DMS79 (cell line): ENCODE measurements around the gene IFNL4.
A peak's percentile ranks its signal among the peaks of the same experiment; 100 is the strongest.
"Not testable (repeated sequence)": the region's sequence is repeated elsewhere in the genome, so short reads cannot be mapped to it uniquely, and the experiment has no call there.

ENCODE experiments used
- DNase-seq: peaks from one replicate; lab custom pipeline; 2025; lab: John Stamatoyannopoulos, UW

IFNL4 gene

GRCh38 chr19:39257227-39257626, 8.6 kb upstream of the IFNL4 start:
- DNase-seq: no peak

GRCh38 chr19:39254531-39255345, 6.1 kb upstream of the IFNL4 start:
- DNase-seq: no peak

DNA sequence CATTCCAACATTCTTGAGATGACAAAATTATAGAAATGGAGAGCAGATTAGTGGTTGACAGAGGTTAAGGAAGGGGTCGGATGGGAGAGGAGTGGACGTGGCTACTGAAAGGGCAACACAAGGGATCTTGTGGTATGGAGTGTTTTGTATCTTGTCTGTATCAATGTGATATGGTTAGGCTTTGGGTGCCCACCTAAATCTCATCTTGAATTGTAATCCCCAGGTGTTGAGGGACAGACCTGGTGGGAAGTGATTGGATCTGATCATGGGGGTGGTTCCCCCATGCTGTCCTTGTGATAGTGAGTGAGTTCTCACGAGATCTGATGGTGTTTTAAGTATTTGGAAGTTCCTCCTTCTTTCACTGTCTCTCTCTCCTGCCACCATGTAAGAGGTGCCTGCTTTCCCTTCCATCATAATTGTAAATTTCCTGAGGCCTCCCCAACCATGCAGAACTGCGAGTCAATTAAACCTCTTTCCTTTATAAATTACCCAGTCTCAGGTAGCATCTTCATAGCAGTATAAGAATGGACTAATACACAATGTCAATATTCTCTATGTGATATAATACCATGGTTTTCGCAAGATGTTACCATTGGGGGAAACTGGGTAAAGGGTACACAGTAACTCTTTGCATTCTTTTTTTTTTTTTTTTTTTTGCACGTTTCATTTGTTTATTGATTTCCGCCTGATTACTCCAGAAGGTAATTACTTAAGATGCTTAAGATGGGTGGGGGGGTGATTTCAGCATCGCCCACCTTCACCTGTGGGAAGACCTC, 4.9 kb upstream of the IFNL4 start:
- DNase-seq: no peak

- DNase-seq: no peak
Measured at GRCh38 chr19:39252458-39252857, 3.8 kb upstream of the IFNL4 start.

- no peak for DNase-seq
Measured at GRCh38 chr19:39251846-39252245, 3.2 kb upstream of the IFNL4 start.

DNA sequence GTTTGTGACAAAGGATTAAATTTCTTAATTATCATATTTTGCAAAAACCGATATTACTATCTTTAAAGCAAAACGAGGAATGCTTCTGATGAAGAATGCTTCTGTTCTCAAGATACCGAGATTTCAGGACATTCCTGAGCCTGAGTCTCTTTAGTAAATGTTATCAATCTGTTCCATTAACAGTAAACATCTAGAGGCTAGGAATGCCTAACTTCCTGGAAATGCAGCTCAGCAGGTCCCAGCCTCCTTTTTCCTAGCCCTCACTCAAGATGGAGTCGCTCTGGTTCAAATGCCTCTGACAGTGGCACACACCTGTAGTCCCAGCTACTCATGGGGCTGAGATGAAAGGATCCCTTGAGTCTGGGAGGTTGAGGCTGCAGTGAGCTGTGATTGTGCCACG, 2.4 kb upstream of the IFNL4 start:
- no peak for DNase-seq

DNA sequence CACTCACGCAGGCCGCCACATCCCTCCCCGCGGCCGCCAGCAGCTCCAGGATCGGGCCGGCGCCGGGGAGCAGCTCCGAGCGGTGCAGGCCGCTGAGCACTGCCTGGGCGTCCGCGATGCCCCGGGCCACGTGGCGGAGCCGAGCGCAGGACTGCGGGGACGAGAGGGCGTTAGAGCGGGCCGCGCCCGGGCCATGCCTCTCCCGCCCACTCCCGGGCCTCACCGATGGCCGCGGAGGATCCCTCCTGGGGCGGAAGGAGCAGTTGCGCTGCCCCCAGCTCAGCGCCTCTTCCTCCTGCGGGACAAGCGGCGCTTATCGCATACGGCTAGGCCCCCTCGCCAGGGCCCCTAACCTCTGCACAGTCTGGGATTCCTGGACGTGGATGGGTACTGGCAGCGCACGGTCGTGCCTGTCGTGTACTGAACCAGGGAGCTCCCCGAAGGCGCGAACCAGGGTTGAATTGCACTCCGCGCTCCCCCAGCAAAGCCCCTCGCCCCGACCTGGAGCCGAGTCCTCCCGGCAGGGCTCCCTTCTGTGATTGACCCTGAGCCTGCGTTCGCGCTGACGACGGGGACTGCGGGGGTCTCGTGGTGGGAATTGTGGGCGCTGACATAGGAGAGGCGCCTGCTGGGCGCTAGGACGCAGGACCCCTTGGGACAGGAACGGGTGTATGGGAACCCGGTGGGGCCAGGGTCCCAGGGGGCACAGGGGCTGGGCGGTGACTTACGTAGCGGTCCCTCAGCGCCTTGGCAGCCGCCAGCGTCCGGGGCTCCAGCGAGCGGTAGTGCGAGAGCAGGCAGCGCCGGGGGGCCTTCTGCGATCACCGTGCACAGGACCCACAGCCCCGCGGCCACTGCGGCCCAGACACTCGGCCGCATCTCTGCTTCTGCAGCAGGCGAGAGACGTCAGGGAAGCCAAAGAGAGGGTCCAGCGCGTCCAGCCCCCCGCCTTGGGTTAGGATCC, 673 bp downstream of the IFNL4 start:
- DNase-seq: no peak

GRCh38 chr19:39246951-39247669, 1.5 kb downstream of the IFNL4 start:
- no peak for DNase-seq

DNA sequence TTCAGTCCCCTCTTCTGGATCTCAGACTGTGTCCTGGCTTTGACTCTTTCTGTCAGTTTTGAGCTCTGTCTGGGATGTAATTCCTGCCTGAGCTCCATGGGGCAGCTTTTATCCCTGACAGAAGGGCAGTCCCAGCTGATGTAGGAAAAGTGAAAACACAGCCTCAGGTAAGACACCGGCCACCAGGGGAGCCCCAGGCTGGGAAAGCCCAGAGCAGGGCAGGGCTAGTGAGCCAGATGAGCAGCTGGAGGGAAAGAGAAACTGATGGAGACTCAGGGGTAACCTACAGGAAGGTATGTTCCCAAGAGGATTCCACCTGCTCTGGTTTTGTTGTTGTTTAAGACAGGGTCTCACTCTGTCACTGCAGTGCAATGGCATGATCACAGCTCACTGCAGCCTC, 3.5 kb downstream of the IFNL4 start:
- not testable (repeated sequence) for DNase-seq

- not testable (repeated sequence) for DNase-seq
Measured at GRCh38 chr19:39244410-39245100, 4.1 kb downstream of the IFNL4 start, which contains the start of gene IFNL3. IFNL3 (minus strand) TSS chr19:39245006; CDS start chr19:39244967, 39 bp downstream.

DNA sequence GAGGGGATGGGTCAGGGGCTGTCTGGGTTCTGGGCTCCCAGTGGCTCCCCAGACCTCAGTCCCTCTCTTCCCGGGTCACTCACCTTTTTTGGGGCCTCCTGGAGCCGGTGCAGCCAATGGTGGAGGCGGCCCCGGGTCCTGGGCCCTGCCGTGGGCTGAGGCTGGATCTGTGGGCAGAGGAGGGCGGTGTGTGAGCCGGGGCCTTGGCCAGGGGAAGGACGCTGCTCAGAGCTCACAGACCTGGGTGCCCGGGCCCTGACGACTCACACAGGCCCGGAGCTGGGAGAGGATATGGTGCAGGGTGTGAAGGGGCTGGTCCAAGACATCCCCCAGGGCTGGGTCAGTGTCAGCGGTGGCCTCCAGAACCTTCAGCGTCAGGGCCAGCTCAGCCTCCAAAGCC, 4.9 kb downstream of the IFNL4 start:
- not testable (repeated sequence) for DNase-seq

DNA sequence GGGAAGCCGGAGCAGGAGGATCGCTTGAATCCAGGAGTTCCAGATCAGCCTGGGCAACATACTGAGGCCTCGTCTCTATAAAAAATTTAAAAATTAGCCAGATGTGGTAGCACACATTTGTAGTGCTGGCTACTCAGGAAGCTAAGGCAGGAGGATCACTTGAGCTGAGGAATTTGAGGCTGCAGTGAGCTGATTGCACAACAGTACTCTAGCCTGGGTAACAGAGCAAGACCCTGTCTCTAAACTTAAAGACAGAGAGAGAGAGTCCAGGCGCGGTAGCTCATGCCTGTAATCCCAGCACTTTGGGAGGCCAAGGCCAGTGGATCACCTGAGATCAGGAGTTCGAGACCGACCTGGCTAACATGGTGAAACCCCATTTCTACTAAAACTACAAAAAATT, 8.2 kb downstream of the IFNL4 start:
- no peak for DNase-seq

DNA sequence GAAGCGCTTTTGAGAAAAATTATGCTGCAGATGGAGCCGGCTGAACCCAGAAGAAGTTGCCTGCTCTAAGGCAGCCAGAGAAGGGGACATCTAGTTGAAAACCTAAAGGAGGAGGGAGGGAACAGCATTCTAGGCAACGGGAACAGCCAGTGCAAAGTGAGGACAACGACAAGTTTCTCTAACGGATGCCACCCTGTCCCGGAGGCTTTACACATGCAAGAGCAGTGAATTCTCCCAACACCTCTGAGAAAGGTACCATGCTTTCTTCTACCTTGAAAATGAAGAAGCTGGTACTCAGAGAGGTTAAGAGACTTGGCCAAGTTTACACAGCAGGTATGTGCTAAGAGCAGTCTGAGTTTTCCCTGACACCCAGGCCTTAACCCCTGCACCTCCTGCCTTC, 9.7 kb downstream of the IFNL4 start:
- no peak for DNase-seq

GRCh38 chr19:39238209-39238608, 10.4 kb downstream of the IFNL4 start:
- DNase-seq: no peak

DNA sequence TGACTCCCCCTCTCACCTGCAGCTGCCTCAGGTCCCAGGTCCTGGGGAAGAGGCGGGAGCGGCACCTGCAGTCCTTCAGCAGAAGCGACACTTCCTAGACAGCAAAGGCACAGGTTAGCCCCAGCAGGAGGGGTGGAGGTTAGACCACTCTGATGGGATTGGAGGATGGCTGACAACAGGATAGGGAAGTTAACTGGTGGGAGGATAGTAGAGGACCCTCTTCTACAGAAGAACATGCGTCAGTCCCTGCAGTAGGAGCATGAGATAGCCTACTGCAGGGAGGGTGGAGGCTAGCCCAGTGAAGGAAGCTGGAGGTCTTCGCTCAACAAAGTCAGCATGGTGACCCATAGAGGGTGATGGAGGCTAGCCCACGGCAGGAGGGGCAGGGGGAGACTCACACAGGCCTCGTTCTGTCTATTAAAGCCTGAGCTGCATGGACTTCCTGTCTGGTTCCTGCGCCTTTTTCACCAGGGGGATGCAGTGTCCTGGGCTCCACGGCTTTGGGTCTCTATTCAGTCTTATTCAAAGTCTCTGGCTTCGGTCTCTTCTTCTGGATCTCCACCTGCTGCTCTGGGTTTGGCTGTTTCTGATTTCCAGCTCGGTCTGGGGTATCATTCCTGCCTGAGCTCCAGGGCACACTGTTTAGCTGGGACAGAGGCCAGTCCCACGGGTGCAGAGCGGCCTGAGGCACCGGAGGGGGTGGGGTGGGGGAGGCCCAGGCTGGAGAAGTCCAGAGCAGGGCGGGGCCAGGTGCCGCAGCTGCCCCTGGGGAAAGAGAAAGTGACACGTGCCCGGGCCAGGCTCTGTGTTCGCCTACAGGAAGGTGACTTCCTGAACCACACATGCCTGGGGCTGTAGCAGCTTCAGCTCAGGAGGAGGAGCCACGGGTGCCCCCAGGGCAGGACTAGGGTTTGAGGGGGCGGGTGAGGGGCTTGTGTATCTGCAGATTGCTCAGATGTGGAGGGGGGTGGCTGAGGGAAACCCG, 11.2 kb downstream of the IFNL4 start:
- DNase-seq: peak; percentile 14

DNA sequence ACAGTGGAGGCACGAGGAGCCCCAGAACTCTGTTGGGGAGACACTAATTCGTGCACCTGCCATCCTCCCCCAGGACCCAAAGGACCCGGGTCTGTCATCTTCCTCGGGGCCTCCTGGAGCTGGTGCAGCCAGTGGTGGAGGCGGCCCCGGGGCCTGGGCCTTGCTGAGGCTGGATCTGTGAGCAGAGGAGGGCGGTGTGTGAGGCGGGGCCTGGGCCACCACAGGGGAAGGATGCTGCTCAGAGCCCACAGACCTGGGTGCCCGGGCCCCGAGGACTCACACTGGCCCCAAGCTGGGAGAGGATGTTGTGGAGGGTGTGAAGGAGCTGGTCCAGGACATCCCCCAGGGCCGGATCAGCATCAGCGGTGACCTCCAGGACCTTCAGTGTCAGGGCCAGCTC, 12.1 kb downstream of the IFNL4 start:
- no peak for DNase-seq

DNA sequence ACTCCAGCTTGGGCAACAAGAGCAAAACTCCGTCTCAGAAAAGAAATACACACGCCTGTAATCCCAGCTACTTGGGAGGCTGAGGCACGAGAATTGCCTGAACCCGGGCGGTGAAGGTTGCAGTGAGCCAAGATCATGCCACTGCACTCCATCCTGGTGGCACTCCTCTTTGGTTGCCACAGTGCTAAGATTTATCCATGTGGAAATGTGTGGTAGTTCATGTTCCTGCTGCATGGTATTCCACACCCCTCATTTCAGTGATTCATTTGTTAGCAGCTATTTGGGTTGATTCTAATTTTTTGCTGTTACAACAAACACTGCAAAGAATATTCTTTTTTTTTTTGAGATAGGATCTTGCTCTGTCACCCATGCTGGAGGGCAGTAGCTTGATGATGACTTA, 15.9 kb downstream of the IFNL4 start:
- DNase-seq: no peak

- no peak for DNase-seq
Measured at GRCh38 chr19:39230096-39230764, 18.4 kb downstream of the IFNL4 start.

GRCh38 chr19:39224910-39225309, 23.7 kb downstream of the IFNL4 start:
- DNase-seq: no peak
